Spleen (tissue), 3 donors: Measurements from ENCODE around the gene MYO15A.

Experiments
- POLR2A ChIP-seq, 3 donors: fragments of 450-650 bp; IDR thresholded peaks; one replicate each; pipeline ENCODE4 v1.5.1; 2017; ENCODE audit warnings: antibody characterized with exemption in 3 of 3, mild to moderate bottlenecking in 1 of 3
- POLR2AphosphoS5 ChIP-seq, 3 donors: sonication (generic); formaldehyde crosslinking; IDR thresholded peaks; one replicate each; pipeline ENCODE4 v1.5.1; 2017; ENCODE audit warnings: antibody characterized with exemption in 3 of 3

DNA sequence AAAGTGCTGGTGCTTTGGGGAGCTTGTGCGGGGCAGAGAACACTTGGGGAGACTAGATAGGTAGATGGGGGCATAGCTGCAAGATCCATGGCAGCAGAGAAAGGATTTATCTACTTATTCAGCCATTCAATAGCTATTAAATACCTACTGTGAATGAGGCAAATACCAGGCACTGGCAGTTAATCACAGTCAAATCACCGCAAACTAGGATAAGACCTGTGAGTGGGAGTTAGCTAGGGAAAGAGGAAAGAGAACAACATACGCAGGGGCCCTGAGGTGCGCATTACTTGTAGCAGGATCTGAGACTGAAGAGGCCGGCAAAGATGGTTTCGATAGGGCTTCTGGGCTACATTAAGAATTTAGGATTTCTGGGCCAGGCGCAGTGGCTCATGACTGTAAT lies 71.2 kb downstream of the MYO15A start:
- no peak for TF ChIP-seq POLR2AphosphoS5 (IDR thresholded peaks at IDR 0.05)
- no peak for TF ChIP-seq POLR2A (IDR thresholded peaks at IDR 0.05)
